HUES6 (cell line): ENCODE measurements around the gene HHIPL1.
A peak's percentile ranks its signal among the peaks of the same experiment; 100 is the strongest.

ENCODE experiments used
- H3K27ac ChIP-seq: 2 replicates; pipeline ENCODE4 v1.7.0; 2013; ENCODE audit warnings: low read depth, mild to moderate bottlenecking, low read length, inconsistent platforms
- H3K27me3 ChIP-seq: 2 replicates; pipeline ENCODE4 v1.6.1; 2013; ENCODE audit warnings: low read length; ENCODE audit not compliant: control insufficient read depth, insufficient read depth
- H3K36me3 ChIP-seq: 2 replicates; pipeline ENCODE4 v1.6.1; 2013; ENCODE audit warnings: low read length; ENCODE audit not compliant: control insufficient read depth, insufficient read depth
- H3K4me1 ChIP-seq: 2 replicates; pipeline ENCODE4 v1.6.1; 2013; ENCODE audit warnings: low read length; ENCODE audit not compliant: control insufficient read depth, insufficient read depth
- H3K4me3 ChIP-seq: 2 replicates; pipeline ENCODE4 v1.5.1; 2013; ENCODE audit warnings: low read depth, low read length
- H3K9ac ChIP-seq: one replicate; pipeline ENCODE4 v1.6.1; 2013; ENCODE audit warnings: mild to moderate bottlenecking, low read length
- H3K9me3 ChIP-seq: 2 replicates; pipeline ENCODE4 v1.6.1; 2013; ENCODE audit warnings: low read depth, low read length; ENCODE audit not compliant: control insufficient read depth, insufficient read depth

Gene HHIPL1

GRCh38 chr14:99671235-99672224 lies 26.6 kb downstream of the HHIPL1 start:
- Histone ChIP-seq H3K4me1 (peaks cover 47% of the 10 kb centered on the region), H3K27ac (peak overlapping the region; percentile 82; the same call in 1 of the 2 replicates), H3K9me3 (no peaks in the 10 kb centered on the region), H3K9ac (peak overlapping the region; percentile 83), H3K36me3 (no peaks in the 10 kb centered on the region), H3K4me3 (no peak overlapping the region; the same call in 1 of the 2 replicates), H3K27me3 (no peaks in the 10 kb centered on the region)

DNA sequence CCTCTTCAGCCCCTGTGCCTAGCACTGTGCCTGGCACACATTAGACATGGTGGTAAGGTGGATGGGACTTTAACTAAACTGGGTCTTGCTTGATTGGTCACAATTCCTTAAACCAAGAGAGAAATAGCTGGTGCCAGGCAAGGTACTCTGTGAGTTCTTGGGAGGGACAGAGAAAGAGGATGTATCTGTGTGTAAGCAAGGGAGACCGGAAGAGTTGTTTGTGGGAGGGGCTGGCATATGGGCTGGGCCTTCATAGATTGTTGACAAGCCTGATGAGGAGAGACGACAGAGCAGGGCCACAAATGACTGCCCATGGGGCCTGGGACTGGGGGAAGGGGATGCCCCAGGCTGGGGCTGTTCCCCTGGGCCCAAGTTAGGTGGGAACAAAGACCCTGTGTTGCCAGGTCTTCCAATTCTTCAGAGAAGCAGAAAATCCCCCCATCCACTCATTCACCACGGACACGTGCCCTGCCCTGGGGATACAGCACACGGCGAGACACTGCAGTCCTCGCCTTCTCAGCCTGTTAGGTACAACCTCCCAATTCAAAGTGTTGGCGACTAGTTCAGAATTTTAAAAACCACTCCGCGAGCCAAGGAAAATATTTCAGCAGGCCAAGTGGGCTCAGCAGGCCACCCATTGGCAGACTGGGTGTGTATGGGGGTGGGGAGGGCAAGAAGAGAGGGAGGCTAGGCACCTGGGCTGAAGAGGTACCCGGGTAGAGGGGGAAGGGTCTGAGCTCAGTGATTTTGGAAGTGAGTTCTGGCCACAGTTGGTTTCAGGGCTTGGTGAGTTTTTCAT lies 27.8 kb downstream of the HHIPL1 start:
- H3K4me1 ChIP-seq = peaks cover 42% of the 10 kb centered on the region
- H3K27ac ChIP-seq = peak overlapping the region; percentile 82; the same call in 1 of the 2 replicates
- peaks cover 8% of the 10 kb centered on the region for H3K9me3 ChIP-seq
- H3K36me3 ChIP-seq = peaks cover 2% of the 10 kb centered on the region; the same call in 1 of the 2 replicates
- H3K9ac ChIP-seq = peak overlapping the region; percentile 83
- no peaks in the 10 kb centered on the region for H3K27me3 ChIP-seq
- H3K4me3 ChIP-seq = no peak overlapping the region

DNA sequence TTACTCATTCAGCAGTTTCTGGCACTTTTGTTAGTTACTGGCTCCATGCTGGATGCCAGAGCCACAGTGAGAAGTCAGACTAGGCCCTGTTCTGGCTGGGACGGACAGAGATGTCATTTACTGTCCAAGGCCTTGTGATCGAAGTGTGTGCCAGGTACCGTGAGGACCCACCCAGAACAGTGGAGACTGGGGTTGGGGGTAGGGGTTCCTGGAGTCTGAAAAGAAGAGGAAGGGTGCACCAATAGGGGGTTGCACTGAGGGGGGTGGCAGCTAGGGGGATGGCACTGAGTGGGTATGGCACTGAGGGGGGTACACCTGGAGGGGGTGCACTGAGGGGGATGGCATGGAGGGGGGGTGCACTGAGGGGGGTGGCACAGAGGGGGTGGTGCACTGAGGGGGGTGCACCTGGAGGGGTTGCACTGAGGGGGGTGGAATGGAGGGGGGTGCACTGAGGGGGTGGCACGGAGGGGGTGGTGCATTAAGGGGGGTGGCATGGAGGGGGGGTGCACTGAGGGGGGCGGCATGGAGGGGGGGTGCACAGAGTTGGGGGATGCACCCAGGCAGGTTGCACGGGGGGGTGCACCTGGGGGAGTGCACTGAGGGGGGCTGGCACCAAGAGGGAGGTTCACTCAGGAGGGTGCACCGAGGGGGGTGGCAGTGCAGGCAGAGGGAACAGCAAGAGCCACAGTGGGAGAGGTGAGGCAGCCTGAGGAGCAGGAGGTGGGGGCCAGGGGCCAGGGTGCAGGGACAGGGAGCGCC lies 28.6 kb downstream of the HHIPL1 start:
- H3K4me3 ChIP-seq = no peak overlapping the region
- peaks cover 42% of the 10 kb centered on the region for H3K4me1 ChIP-seq
- no peaks in the 10 kb centered on the region for H3K27me3 ChIP-seq
- H3K9me3 ChIP-seq = peaks cover 15% of the 10 kb centered on the region
- no peak overlapping the region for H3K9ac ChIP-seq
- H3K27ac ChIP-seq = no peak overlapping the region
- H3K36me3 ChIP-seq = peaks cover 2% of the 10 kb centered on the region; the same call in 1 of the 2 replicates

DNA sequence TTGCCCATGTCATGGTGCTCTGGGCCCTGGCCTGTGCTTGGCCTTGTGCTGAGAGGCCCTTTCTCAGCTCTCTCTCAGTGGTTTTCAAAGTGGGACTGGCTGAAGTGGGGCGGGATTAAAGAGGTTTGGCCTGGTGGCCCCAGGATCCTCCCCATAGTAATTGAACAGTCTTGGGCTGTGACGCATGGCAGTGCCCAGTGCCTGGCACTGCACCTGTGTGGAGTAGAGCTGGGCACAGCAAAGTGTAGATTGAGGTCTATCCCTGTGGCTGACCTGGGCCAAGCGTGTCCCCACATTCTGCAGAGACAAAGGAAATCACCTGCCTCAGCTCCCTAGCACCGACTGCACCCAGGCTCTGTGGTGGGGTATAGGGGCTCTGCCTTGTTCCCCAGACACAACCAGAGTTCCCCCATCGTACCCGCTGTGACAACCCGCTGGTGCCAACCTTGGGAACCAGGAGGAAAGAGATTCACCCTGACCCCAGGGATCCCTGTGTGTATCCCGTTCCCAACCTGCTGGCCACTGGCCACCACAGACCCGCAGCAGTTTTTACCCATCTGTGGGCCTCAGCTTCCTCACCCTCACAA lies 29.2 kb downstream of the HHIPL1 start:
- Histone ChIP-seq H3K9me3 (peaks cover 22% of the 10 kb centered on the region), H3K4me1 (peaks cover 35% of the 10 kb centered on the region), H3K27me3 (no peaks in the 10 kb centered on the region), H3K27ac (no peak overlapping the region), H3K4me3 (no peak overlapping the region), H3K36me3 (peaks cover 2% of the 10 kb centered on the region; the same call in 1 of the 2 replicates), H3K9ac (no peak overlapping the region)

GRCh38 chr14:99674776-99675381 lies 29.9 kb downstream of the HHIPL1 start:
- Histone ChIP-seq H3K4me1 (peaks cover 35% of the 10 kb centered on the region), H3K36me3 (peaks cover 2% of the 10 kb centered on the region; the same call in 1 of the 2 replicates), H3K4me3 (no peak overlapping the region), H3K9me3 (peaks cover 24% of the 10 kb centered on the region), H3K9ac (no peak overlapping the region), H3K27ac (no peak overlapping the region), H3K27me3 (no peaks in the 10 kb centered on the region)

GRCh38 chr14:99675382-99675835 lies 30.5 kb downstream of the HHIPL1 start:
- Histone ChIP-seq H3K9ac (no peak overlapping the region), H3K4me3 (no peak overlapping the region), H3K36me3 (peaks cover 2% of the 10 kb centered on the region; the same call in 1 of the 2 replicates), H3K27ac (no peak overlapping the region), H3K27me3 (no peaks in the 10 kb centered on the region), H3K4me1 (peaks cover 34% of the 10 kb centered on the region), H3K9me3 (peaks cover 24% of the 10 kb centered on the region)

GRCh38 chr14:99675951-99676350 lies 31.0 kb downstream of the HHIPL1 start:
- no peak overlapping the region for H3K4me3 ChIP-seq
- no peak overlapping the region for H3K9ac ChIP-seq
- H3K4me1 ChIP-seq = peaks cover 28% of the 10 kb centered on the region
- no peaks in the 10 kb centered on the region for H3K27me3 ChIP-seq
- H3K9me3 ChIP-seq = peaks cover 24% of the 10 kb centered on the region
- H3K27ac ChIP-seq = no peak overlapping the region
- peaks cover 2% of the 10 kb centered on the region; the same call in 1 of the 2 replicates for H3K36me3 ChIP-seq

GRCh38 chr14:99676657-99677056 lies 31.7 kb downstream of the HHIPL1 start:
- H3K9me3 ChIP-seq = peaks cover 24% of the 10 kb centered on the region

DNA sequence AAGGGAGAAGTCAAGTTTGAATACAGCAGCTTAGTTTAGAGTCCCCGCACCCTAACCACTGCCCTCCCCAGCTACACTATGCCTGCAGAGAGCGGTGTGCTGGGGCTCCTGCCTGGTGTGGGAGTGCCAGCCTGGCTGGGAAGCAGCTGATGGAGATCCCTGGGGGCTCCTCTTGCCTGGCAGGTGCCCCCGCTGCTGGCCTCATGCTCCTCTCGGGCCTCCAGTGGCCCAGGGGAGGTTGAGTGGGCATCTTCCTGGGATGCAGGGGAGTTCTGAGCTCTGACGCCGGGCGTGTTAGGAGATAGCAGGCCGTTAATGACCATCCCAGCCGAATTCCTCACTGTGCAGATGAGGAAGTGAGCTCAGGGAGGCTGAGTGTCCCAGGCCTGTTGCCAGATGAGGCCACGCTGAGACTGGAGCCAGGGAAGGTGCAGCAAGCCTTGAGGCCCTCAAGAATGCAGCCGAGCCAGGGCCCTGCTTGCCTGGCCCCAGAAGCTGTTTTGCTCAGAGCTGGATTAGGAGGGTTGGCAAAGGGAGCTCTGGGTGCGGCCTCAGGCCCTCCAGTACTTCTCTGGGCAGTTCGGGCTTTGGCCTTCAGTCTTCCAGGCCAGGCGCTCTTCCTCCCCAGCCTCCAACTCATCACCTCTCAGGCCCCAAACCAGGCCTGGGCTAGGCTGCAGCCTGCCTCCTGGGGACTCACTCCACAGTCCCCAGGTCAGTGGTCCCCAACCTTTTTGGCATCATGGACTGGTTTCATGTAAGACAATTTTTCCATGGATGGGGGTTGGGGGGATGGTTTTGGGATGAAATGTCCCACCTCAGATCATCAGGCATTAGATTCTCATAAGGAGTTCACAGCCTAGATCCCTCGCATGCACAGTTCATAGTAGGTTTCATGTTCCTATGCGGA lies 32.6 kb downstream of the HHIPL1 start:
- Histone ChIP-seq H3K36me3 (peaks cover 2% of the 10 kb centered on the region; the same call in 1 of the 2 replicates), H3K4me3 (no peak overlapping the region), H3K4me1 (peaks cover 15% of the 10 kb centered on the region), H3K27me3 (no peaks in the 10 kb centered on the region), H3K9me3 (peaks cover 24% of the 10 kb centered on the region), H3K9ac (no peak overlapping the region), H3K27ac (no peak overlapping the region)

More at GRCh38 chr14:99676657-99677056, 31.7 kb downstream of the HHIPL1 start:
- Histone ChIP-seq H3K4me3 (no peak overlapping the region), H3K27me3 (no peaks in the 10 kb centered on the region), H3K27ac (no peak overlapping the region), H3K9ac (no peak overlapping the region), H3K36me3 (peaks cover 2% of the 10 kb centered on the region; the same call in 1 of the 2 replicates), H3K4me1 (peaks cover 21% of the 10 kb centered on the region)
